Hematopoietic multipotent progenitor cell treated with erythropoietin and hydrocortisone succinate and interleukin-3 and kit ligand, for 6 days (in vitro differentiated cells): Measurements from ENCODE around the gene FAHD1.
A peak's percentile ranks its signal among the peaks of the same experiment; 100 is the strongest.

Experiments used
- DNase-seq: peaks from one replicate; pipeline ENCODE4 v3.0.0-alpha.2; 2015

The FAHD1 gene

GRCh38 chr16:1818204-1818872 lies 8.7 kb upstream of the FAHD1 start:
- no peak for DNase-seq

GRCh38 chr16:1818873-1819525 lies 8.0 kb upstream of the FAHD1 start:
- DNase-seq: no peak

- DNase-seq: no peak
Observed at GRCh38 chr16:1819611-1820010, 7.4 kb upstream of the FAHD1 start.

DNA sequence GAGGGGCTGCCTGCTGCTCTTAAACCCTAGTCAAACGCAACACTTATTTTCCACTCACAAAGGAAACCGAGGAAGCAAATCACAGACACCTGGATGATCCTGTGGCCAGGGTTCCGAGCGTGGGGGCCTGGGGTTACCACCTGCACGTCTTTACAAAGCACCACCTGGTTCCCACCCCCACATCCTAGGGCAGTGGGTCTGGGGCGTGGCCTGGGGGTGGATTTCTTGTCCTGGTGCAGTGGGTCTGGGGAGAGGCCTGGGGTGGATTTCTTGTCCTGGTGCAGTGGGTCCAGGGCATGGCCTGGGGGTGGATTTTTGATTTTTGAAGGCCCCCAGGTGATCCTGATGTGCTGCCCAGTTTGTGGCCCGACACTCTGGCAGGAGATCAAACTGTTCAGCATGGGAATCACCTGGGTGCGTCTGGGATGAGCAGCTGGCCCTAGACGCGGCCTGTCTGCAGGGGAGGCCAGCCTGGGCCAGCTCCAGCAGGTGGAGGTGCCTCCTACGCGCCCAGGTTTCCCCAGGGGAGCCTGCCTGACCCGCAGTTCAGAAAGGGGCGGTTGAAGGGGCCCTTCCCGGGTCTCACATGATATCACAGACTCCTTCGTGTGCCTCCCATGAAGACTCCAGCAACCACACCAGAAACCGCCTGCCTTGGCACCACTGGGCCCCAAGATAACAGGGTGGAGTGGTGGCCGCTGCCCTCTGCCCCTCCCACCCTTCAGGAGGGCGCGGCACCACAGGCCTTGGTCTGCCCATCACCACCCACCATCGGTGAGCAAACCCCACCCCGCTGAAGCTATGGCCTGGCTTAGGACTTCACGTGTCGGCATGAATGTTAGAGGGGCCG lies 6.7 kb upstream of the FAHD1 start:
- DNase-seq: peak; percentile 98

- no peak for DNase-seq
Observed at GRCh38 chr16:1820946-1821290, 6.1 kb upstream of the FAHD1 start.

- no peak for DNase-seq
Observed at GRCh38 chr16:1821861-1822611, 5.0 kb upstream of the FAHD1 start.

DNA sequence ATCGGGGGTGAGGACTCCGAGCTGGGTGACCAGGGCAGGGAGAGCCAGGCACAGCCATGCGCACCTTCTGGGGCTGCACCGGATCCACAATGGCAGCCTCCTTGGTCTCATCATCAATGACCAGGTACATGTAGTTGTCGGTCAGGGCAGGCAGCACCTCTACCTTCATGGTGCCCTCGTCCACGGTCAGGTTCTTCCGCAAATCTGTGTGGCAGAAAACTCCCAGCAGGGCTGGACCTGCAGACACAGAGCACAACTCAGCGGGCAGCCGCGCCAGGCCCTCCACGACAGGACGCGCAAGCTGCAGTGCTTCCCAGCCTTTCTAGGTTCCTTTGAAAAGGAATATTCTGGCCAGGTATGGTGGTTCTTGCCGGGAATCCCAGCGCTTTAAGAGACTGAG lies 4.2 kb upstream of the FAHD1 start:
- no peak for DNase-seq

GRCh38 chr16:1823821-1824220 lies 3.2 kb upstream of the FAHD1 start:
- DNase-seq: peak; percentile 94

DNA sequence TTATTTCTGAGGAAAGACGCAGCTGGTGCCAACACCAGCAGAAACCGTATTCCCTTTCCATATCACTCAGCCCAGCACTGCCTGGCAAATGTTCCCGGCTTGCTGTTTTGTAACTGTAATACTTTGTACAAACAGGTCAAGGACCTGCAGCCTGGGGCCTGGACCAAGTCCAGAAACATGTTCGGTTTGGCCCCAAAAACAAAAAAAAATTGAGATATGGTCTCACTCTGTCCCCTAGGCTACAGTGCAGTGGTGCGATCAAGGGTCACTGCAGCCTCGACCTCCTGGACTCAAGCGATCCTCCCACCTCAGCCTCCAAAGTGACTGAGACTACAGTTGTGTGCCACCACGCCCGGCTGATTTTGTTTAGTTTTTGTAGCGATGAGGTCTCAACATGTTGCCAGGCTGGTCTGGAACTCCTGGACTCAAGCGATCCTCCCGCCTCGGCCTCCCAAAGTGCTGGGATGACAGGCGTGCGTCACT lies 1.6 kb upstream of the FAHD1 start:
- no peak for DNase-seq

DNA sequence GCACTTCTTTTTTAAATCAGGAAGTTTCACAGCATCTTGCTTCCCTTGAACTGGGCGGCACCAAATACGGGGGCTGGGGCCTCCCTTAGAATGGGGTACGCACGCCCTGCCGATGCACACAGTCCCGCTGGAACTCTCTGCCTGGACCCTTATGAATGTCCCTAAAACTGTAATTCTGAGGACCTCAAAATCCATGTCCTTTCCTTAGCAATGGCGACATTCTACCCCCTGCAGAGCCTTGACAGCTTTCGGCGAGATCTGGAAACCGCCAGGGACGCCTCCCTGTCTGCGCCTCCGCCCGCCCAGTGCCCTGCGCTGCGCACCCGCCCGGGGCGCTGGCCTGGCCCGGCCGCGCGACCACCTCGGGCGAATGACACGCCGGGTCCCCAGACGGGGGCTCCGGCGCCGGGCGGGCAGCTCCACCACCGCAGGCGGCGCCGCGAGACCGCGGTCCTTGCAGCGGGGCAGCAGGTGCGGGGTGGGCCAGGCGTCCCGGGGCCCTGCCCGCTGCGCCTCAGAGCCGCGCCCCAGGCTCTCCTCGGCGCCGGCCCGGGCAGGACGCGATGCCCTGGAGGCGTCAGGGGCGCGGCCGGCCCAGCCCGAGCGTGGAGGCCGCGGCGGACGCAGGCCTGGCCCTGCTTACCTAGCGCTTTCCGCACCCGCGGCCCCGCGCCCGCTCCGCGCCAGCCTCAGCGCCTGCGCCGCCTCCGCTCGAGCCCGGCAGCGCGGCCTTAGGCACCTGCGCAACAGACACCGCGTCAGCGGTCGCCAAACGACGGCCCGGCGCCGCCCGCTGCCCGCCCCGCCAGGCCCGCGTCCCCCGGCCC lies 929 bp upstream of the FAHD1 start:
- peak; percentile 76 for DNase-seq

DNA sequence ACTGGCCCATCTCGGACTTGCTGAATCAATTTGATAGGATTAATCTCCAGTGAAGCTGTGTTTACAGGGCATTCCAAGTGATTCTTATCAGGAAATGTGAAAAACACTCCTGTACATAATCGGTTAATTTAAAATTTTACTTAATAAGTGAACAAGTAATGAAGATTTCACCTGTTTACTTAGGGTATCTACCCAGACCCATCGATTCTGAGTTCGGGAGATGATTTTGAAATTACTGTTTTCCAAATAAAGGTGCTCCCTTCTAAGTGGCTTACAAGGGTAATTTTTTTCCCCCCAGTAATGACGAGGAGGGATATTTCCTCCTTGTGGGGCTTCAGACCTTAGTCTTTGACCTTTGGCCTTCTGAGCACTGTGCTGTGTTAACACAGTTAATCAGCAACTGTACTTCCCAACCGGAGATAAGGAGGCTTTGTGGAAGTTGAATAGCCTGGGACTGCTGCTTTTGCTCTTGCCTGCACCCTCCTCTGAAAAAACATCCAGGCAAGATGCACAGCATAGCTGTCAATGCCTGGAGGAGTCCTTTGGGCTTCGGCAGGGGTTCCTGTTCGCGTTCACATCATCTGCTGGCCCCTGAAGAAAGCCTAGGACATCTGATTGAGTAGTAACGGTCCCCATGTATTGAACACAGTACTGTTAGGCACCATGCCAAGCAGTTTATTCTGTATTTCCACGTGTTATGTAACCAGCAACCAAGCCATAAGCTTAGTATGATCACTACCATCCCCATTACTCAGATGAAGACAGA lies 1.8 kb downstream of the FAHD1 start:
- DNase-seq: peak; percentile 46

- no peak for DNase-seq
Observed at GRCh38 chr16:1830213-1830612, 3.2 kb downstream of the FAHD1 start.

- DNase-seq: no peak
Observed at GRCh38 chr16:1831186-1832075, 4.4 kb downstream of the FAHD1 start.

GRCh38 chr16:1832838-1833454 lies 5.9 kb downstream of the FAHD1 start:
- peak; percentile 96 for DNase-seq

- DNase-seq: no peak
Observed at GRCh38 chr16:1834096-1834495, 7.1 kb downstream of the FAHD1 start.

- no peak for DNase-seq
Observed at GRCh38 chr16:1839554-1839953, 12.5 kb downstream of the FAHD1 start.

DNA sequence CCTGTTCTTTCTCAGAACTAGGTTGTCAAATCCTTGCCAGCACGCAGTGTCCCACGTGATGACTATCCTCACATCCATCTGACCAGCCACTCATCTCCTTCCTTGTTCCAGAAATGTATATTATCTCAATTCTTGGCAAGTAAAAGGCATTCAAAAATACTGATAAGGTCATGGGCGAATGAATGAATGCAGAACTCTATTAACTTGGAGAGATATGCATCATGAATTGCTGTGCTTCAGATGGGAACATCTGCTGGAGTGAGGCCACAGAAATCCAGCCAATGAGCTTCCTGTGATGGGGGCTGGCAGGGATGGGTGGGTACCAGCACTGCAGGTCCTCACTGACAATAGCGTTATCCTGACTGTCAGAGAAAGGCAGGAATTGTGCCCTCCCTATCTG lies 19.0 kb downstream of the FAHD1 start:
- no peak for DNase-seq

- DNase-seq: no peak
Observed at GRCh38 chr16:1846416-1846815, 19.4 kb downstream of the FAHD1 start.

DNA sequence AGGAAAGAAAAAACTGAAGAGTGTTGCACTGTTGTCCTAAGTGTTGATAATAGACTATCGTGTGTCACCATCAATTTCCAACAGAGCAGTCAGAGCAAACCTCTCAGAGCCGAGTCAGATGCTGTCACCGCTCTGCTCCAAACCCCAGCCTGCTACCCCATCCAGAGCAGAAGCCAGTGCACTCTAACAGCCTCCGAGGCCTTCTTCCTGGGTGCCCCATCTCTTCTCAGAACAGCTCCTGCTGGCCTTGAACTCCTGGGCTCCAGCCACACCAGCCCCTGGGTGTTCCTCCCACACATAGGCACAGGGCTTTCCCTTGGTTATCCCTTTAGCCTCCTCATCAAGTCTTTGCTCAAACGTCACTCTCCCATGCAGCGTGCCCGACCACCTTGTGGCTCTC lies 24.0 kb downstream of the FAHD1 start:
- no peak for DNase-seq

DNA sequence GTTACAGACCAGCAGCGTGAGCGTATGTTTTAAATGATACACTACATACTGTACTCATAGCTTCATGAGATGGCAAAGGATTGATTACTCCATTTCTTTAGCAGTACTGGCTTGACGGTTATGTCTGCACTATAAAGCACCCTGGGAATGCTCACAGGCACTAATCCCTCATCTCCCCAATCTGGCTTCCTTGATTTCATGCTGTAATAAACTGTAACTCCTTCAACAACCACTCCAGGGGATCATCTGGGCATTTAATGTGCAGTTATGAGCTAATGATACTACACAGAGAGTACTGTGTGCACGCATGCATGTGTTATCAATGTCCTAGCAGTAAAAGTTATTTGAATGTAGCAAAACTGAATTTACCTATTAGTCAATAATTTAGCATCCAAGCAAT lies 24.8 kb downstream of the FAHD1 start:
- DNase-seq: no peak
